Measurements from ENCODE around the gene MXD3. TPM values are rescaled to one million over a fixed set of nuclear protein-coding genes. Genes with fewer than 3 reads are reported as not detected.
"Not testable (repeated sequence)": the region's sequence is repeated elsewhere in the genome, so short reads cannot be mapped to it uniquely, and the experiment has no call there.

MXD3 gene
- total RNA-seq, 1 experiment from 2014 or later, result 36.3 TPM

DNA sequence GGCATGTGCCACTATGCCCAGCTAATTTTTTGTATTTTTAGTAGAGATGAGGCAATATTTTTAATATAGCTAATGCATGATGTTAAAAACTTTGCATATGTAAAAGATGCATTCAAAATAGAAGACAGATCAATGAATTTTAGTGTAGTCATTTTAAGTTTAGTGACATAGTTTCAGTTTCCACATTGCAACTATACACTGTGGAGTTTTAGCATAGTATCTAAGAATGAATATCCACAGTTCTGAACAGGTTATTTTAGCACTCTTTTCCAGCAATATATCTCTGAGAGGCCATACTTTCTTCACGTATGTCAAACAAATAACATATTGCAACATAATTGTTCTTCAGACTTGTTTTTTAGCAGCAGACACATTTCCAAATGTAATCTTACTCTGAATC is 47.5 kb downstream of the MXD3 start:
- CTCF ChIA-PET, result interaction anchor here (0.5 to 1.2 kb wide), 2 partner anchors 151 to 177 kb away, joined by 3 read pairs; partner anchors contain the start of gene FGFR4
- Mint-ChIP-seq H3K27ac (ENCODE audit: unreplicated experiment) (no peak overlapping the region), H3K36me3 (ENCODE audit: insufficient read depth, unreplicated experiment) (peaks cover 27% of the 10 kb centered on the region)

DNA sequence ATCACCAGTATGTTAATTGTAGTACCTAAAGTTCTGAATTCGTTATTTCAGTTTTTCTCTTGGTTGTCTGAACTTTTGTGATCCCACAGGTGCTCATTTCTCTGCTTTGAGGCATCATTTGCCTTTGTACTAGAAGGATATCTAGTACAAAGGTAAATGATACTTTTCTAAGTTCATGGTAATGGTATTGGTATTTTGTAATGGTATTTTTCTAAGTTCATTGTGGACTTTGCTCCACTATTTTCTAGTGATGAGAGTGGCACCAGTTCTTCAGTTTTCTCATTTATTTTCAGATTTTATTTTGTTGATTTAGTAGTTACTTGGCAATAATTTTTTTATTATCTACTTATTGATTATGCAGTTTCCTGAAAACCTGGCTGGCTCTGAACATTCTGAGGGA is 50.2 kb downstream of the MXD3 start:
- CTCF ChIA-PET, result no interaction called here
- no peaks in the 10 kb centered on the region for H3K27me3 Mint-ChIP-seq (ENCODE audit: unreplicated experiment)
- no peak for TF ChIP-seq CTCF (IDR thresholded peaks at IDR 0.05; ENCODE audit: unreplicated experiment)
- no TSS peak for BruUV-seq (replicated peaks)
- peaks cover 44% of the 10 kb centered on the region for H3K36me3 Mint-ChIP-seq (ENCODE audit: insufficient read depth, unreplicated experiment)
- H3K4me1 Mint-ChIP-seq (ENCODE audit: low read depth, unreplicated experiment), result no peaks in the 10 kb centered on the region
- H3K4me3 Mint-ChIP-seq (ENCODE audit: low read depth, unreplicated experiment), result no peak overlapping the region
- no peak overlapping the region for H3K27ac Mint-ChIP-seq (ENCODE audit: unreplicated experiment)
- H3K9me3 Mint-ChIP-seq (ENCODE audit: low read depth, unreplicated experiment), result no peaks in the 10 kb centered on the region
- DNase-seq, result no peak
- intact Hi-C loops (cut with micrococcal nuclease; ENCODE audit: unreplicated experiment), result no loop called here

More for the DNA sequence above, 47.5 kb downstream of the MXD3 start:
- no peak for DNase-seq
- Mint-ChIP-seq H3K4me3 (ENCODE audit: low read depth, unreplicated experiment) (no peak overlapping the region), H3K9me3 (ENCODE audit: low read depth, unreplicated experiment) (no peaks in the 10 kb centered on the region), H3K4me1 (ENCODE audit: low read depth, unreplicated experiment) (no peaks in the 10 kb centered on the region), H3K27me3 (ENCODE audit: unreplicated experiment) (no peaks in the 10 kb centered on the region)
- no TSS peak for BruUV-seq (replicated peaks)
- intact Hi-C loops (cut with micrococcal nuclease; ENCODE audit: unreplicated experiment), result no loop called here
- TF ChIP-seq CTCF (IDR thresholded peaks at IDR 0.05; ENCODE audit: unreplicated experiment), result no peak

- H3K27ac Mint-ChIP-seq (ENCODE audit: unreplicated experiment), result no peak overlapping the region
- no peak overlapping the region for H3K4me3 Mint-ChIP-seq (ENCODE audit: low read depth, unreplicated experiment)
- peaks cover 4% of the 10 kb centered on the region for H3K4me1 Mint-ChIP-seq (ENCODE audit: low read depth, unreplicated experiment)
- intact Hi-C loops (cut with micrococcal nuclease; ENCODE audit: unreplicated experiment), result no loop called here
- H3K9me3 Mint-ChIP-seq (ENCODE audit: low read depth, unreplicated experiment), result no peaks in the 10 kb centered on the region
- no peak for TF ChIP-seq CTCF (IDR thresholded peaks at IDR 0.05; ENCODE audit: unreplicated experiment)
- CTCF ChIA-PET, result no interaction called here
- DNase-seq, result no peak
- no TSS peak for BruUV-seq (replicated peaks)
- peaks cover 39% of the 10 kb centered on the region for H3K36me3 Mint-ChIP-seq (ENCODE audit: insufficient read depth, unreplicated experiment)
- no peaks in the 10 kb centered on the region for H3K27me3 Mint-ChIP-seq (ENCODE audit: unreplicated experiment)
Measured at GRCh38 chr5:177260961-177261360, 50.7 kb downstream of the MXD3 start.

DNA sequence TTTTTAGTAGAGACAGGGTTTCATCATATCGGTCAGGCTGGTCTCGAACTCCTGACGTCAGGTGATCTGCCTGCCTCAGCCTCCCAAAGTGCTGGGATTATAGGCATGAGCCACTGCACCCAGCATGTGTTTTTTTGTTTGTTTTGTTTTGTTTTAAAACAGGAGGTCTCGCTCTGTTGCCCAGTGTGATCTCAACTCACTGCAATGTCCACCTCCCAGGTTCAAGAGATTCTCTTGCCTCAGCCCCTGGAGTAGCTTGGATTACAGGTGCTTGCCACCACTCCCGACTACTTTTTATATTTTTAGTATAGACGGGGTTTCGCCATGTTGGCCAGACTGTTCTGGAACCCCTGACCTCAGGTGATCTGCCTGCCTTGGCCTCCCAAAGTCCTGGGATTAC is 53.0 kb downstream of the MXD3 start:
- CTCF ChIA-PET, result not testable (repeated sequence)

More for the DNA sequence above, 53.0 kb downstream of the MXD3 start:
- DNase-seq; H3K27ac Mint-ChIP-seq (ENCODE audit: unreplicated experiment); H3K4me3 Mint-ChIP-seq (ENCODE audit: low read depth, unreplicated experiment); H3K9me3 Mint-ChIP-seq (ENCODE audit: low read depth, unreplicated experiment); intact Hi-C loops (cut with micrococcal nuclease; ENCODE audit: unreplicated experiment); H3K4me1 Mint-ChIP-seq (ENCODE audit: low read depth, unreplicated experiment); H3K27me3 Mint-ChIP-seq (ENCODE audit: unreplicated experiment); BruUV-seq (replicated peaks): not testable (repeated sequence)
- H3K36me3 Mint-ChIP-seq (ENCODE audit: insufficient read depth, unreplicated experiment), result peaks cover 43% of the 10 kb centered on the region

Other genes starting within 250 kb of the MXD3 start
- 275 and 291 TPM in 2 replicates for gene FGFR4, start 225.0 kb downstream of the MXD3 start, total RNA-seq (2022)
- 61.4 and 65.3 TPM in 2 replicates for gene NSD1, start 178.1 kb downstream of the MXD3 start, total RNA-seq (2022)
- 34.0 and 41.1 TPM in 2 replicates for gene RAB24, start 8.2 kb downstream of the MXD3 start, total RNA-seq (2022)
- gene PRELID1, start 8.1 kb downstream of the MXD3 start, total RNA-seq (2022), result 215 and 217 TPM in 2 replicates
- 278 and 305 TPM in 2 replicates for gene LMAN2, start 39.8 kb upstream of the MXD3 start, total RNA-seq (2022)
- 12.9 and 13.0 TPM in 2 replicates for gene RGS14, start 46.0 kb upstream of the MXD3 start, total RNA-seq (2022)
- 0.19 and 0.64 TPM in 2 replicates for gene SLC34A1, start 72.5 kb upstream of the MXD3 start, total RNA-seq (2022)
- not detected in 2 replicates for gene PFN3, start 88.8 kb upstream of the MXD3 start, total RNA-seq (2022)
- 14.3 and 20.2 TPM in 2 replicates for gene F12, start 97.7 kb upstream of the MXD3 start, total RNA-seq (2022)
- gene GRK6, start 114.8 kb upstream of the MXD3 start, total RNA-seq (2022), result 64.6 and 72.6 TPM in 2 replicates
- 25.2 and 27.6 TPM in 2 replicates for gene PRR7, start 134.9 kb upstream of the MXD3 start, total RNA-seq (2022)
- gene DBN1, start 161.7 kb upstream of the MXD3 start, total RNA-seq (2022), result 207 and 218 TPM in 2 replicates
- 400 and 420 TPM in 2 replicates for gene PDLIM7, start 185.7 kb upstream of the MXD3 start, total RNA-seq (2022)
- 14.5 and 15.7 TPM in 2 replicates for gene DOK3, start 197.9 kb upstream of the MXD3 start, total RNA-seq (2022)
- gene DDX41, start 205.1 kb upstream of the MXD3 start, total RNA-seq (2022), result 101 and 132 TPM in 2 replicates
- gene FAM193B, start 242.7 kb upstream of the MXD3 start, total RNA-seq (2022), result 92.0 and 97.0 TPM in 2 replicates

Measured in Calu3 (cell line).